HG03354 (cell line): Measurements from ENCODE around the gene ANKRD37.

Experiments
- ATAC-seq: cut with Tn5 transposase; IDR thresholded peaks from one replicate; pipeline ENCODE4 v1.9.1; 2021; ENCODE audit warnings: mild to moderate bottlenecking; ENCODE audit not compliant: unreplicated experiment, poor library complexity, severe bottlenecking

The ANKRD37 gene

GRCh38 chr4:185379326-185380295 lies 17.0 kb upstream of the ANKRD37 start:
- ATAC-seq, result no peak

GRCh38 chr4:185380320-185380719 lies 16.3 kb upstream of the ANKRD37 start:
- no peak for ATAC-seq

- no peak for ATAC-seq
These were observed 15.1 kb upstream of the ANKRD37 start for GRCh38 chr4:185381288-185382196.

- ATAC-seq, result no peak
These were observed 13.9 kb upstream of the ANKRD37 start for GRCh38 chr4:185382754-185383153.

GRCh38 chr4:185383451-185383850 lies 13.2 kb upstream of the ANKRD37 start:
- no peak for ATAC-seq

- no peak for ATAC-seq
These were observed 12.6 kb upstream of the ANKRD37 start for GRCh38 chr4:185384061-185384460.

- no peak for ATAC-seq
These were observed 11.7 kb upstream of the ANKRD37 start for GRCh38 chr4:185384930-185385331.

- no peak for ATAC-seq
These were observed 8.7 kb upstream of the ANKRD37 start for GRCh38 chr4:185387957-185388356.

- no peak for ATAC-seq
These were observed 5.7 kb upstream of the ANKRD37 start for GRCh38 chr4:185390941-185391340.

GRCh38 chr4:185392156-185392555 lies 4.5 kb upstream of the ANKRD37 start:
- ATAC-seq, result no peak

GRCh38 chr4:185394568-185395237 lies 1.9 kb upstream of the ANKRD37 start:
- ATAC-seq, result no peak

- ATAC-seq, result no peak
These were observed 1.2 kb upstream of the ANKRD37 start, which contains the start of gene LRP2BP for GRCh38 chr4:185395238-185395955. LRP2BP (minus strand) TSS chr4:185395924; CDS start chr4:185378186, 17,738 bp downstream.

- ATAC-seq, result peak; percentile 80
These were observed 501 bp upstream of the ANKRD37 start for GRCh38 chr4:185395956-185396723.

- no peak for ATAC-seq
These were observed 2.0 kb downstream of the ANKRD37 start for GRCh38 chr4:185398618-185399017.

GRCh38 chr4:185399466-185399865 lies 2.8 kb downstream of the ANKRD37 start:
- ATAC-seq, result no peak

GRCh38 chr4:185404031-185404430 lies 7.4 kb downstream of the ANKRD37 start:
- no peak for ATAC-seq

GRCh38 chr4:185405296-185405999 lies 8.8 kb downstream of the ANKRD37 start:
- ATAC-seq, result peak; percentile 81

GRCh38 chr4:185408432-185408831 lies 11.8 kb downstream of the ANKRD37 start:
- no peak for ATAC-seq
